MCF 10A (cell line): Measurements from ENCODE around the gene C19orf33. TPM values are rescaled to one million over a fixed set of nuclear protein-coding genes. Genes with fewer than 3 reads are reported as not detected.
A peak's percentile ranks its signal among the peaks of the same experiment; 100 is the strongest.

ENCODE experiments used
- BruUV-seq: library from RNA; stranded (reverse); fragments of 400-500 nt; replicated peaks from 2 replicates; lab custom pipeline; 2021; lab: Mats Ljungman, UMichigan
- CTCF ChIA-PET: fragments of 300-600 bp; sonication (Branson Sonifier 250); formaldehyde crosslinking; extraction: SDS; loops from one replicate; lab custom pipeline; 2021; ENCODE audit warnings: antibody characterized with exemption, inconsistent platforms; lab: Yijun Ruan, JAX
- POLR2A ChIA-PET: fragments of 300-600, 350-650 bp; sonication (Branson Sonifier 250); formaldehyde crosslinking; extraction: SDS; loops from one replicate; lab custom pipeline; 2020; ENCODE audit warnings: antibody characterized with exemption, inconsistent platforms; lab: Yijun Ruan, JAX
- DNase-seq: peaks from one replicate; pipeline ENCODE4 v3.0.0-alpha.2; 2018; ENCODE audit not compliant: unreplicated experiment
- H3K27ac Mint-ChIP-seq: one replicate; pipeline ENCODE4 v1.8.0; 2022; ENCODE audit warnings: mild to moderate bottlenecking, low read depth, mixed read lengths; ENCODE audit not compliant: unreplicated experiment
- H3K27me3 Mint-ChIP-seq: one replicate; pipeline ENCODE4 v1.8.0; 2022; ENCODE audit warnings: mixed read lengths; ENCODE audit not compliant: insufficient read depth, unreplicated experiment
- H3K36me3 Mint-ChIP-seq: one replicate; pipeline ENCODE4 v1.8.0; 2022; ENCODE audit warnings: mild to moderate bottlenecking, moderate library complexity, mixed read lengths; ENCODE audit not compliant: insufficient read depth, unreplicated experiment
- H3K4me1 Mint-ChIP-seq: one replicate; pipeline ENCODE4 v1.8.0; 2022; ENCODE audit warnings: mixed read lengths; ENCODE audit not compliant: insufficient read depth, unreplicated experiment
- H3K4me3 Mint-ChIP-seq: one replicate; pipeline ENCODE4 v1.8.0; 2022; ENCODE audit warnings: mild to moderate bottlenecking, moderate library complexity, mixed read lengths; ENCODE audit not compliant: unreplicated experiment
- H3K9me3 Mint-ChIP-seq: one replicate; pipeline ENCODE4 v1.8.0; 2022; ENCODE audit warnings: mixed read lengths; ENCODE audit not compliant: unreplicated experiment
- intact Hi-C: fragments of 100-400 bp; cut with micrococcal nuclease; formaldehyde crosslinking; loops from 2 replicates; pipeline ENCODE4 v1.14.1; 2022
- total RNA-seq: library from RNA; stranded (reverse); gene quantifications from 2 replicates; pipeline ENCODE4 v1.2.3, GENCODE V29; 2022
- TF ChIP-seq, protein P1 (sequence below): fragments of 200-600 bp; IDR thresholded peaks from one replicate; pipeline ENCODE4 v1.8.0; 2022; ENCODE audit warnings: antibody characterized with exemption, mild to moderate bottlenecking; ENCODE audit not compliant: unreplicated experiment

Gene C19orf33
- total RNA-seq, 1 experiment from 2014 or later: 343 TPM

DNA sequence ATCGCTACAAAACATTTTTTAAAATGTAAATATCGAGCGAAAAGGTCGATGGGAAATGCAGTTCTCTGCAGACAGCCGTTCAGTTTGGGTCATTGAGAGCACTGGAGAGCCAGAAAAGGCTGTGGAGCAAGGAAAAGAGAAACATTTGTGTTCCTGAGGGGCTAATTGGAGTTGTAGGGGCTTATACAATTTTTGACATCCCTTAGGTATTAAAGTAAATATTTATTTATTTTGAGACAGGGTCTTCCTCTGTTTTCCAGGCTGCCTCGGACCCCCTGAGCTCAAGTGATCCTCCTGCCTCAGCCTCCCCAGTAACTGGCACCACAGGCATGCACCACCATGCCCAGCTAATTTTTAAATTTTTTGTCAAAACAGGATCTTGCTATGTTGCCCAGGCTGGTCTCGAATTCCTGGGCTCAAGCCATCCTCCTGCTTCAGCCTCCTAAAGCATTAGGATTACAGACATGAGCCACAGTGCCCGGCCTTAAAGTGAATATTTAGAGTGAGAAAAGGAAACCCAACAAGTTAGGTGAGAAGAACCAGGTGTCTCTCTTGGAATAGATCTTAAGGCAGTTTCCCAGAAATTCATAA lies 12.5 kb downstream of the C19orf33 start:
- H3K4me3 Mint-ChIP-seq: peak overlapping the region; percentile 82
- intact Hi-C loops: no loop called here
- peaks cover 21% of the 10 kb centered on the region for H3K4me1 Mint-ChIP-seq
- H3K27ac Mint-ChIP-seq: peak overlapping the region; percentile 88
- BruUV-seq: no TSS peak
- DNase-seq: no peak
- H3K9me3 Mint-ChIP-seq: no peaks in the 10 kb centered on the region
- H3K27me3 Mint-ChIP-seq: no peaks in the 10 kb centered on the region
- ChIA-PET CTCF (interaction anchor here (0.5 kb wide), 1 partner anchor 132 kb away, joined by 3 read pairs; no protein-coding TSS in a partner anchor), POLR2A (interaction anchor here (0.9 kb wide), 1 partner anchor 12 kb away, joined by 4 read pairs; the partner anchor contains the start of gene C19orf33)
- TF ChIP-seq, protein P1, sequence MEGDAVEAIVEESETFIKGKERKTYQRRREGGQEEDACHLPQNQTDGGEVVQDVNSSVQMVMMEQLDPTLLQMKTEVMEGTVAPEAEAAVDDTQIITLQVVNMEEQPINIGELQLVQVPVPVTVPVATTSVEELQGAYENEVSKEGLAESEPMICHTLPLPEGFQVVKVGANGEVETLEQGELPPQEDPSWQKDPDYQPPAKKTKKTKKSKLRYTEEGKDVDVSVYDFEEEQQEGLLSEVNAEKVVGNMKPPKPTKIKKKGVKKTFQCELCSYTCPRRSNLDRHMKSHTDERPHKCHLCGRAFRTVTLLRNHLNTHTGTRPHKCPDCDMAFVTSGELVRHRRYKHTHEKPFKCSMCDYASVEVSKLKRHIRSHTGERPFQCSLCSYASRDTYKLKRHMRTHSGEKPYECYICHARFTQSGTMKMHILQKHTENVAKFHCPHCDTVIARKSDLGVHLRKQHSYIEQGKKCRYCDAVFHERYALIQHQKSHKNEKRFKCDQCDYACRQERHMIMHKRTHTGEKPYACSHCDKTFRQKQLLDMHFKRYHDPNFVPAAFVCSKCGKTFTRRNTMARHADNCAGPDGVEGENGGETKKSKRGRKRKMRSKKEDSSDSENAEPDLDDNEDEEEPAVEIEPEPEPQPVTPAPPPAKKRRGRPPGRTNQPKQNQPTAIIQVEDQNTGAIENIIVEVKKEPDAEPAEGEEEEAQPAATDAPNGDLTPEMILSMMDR: no peak
- H3K36me3 Mint-ChIP-seq: peaks cover 5% of the 10 kb centered on the region

DNA sequence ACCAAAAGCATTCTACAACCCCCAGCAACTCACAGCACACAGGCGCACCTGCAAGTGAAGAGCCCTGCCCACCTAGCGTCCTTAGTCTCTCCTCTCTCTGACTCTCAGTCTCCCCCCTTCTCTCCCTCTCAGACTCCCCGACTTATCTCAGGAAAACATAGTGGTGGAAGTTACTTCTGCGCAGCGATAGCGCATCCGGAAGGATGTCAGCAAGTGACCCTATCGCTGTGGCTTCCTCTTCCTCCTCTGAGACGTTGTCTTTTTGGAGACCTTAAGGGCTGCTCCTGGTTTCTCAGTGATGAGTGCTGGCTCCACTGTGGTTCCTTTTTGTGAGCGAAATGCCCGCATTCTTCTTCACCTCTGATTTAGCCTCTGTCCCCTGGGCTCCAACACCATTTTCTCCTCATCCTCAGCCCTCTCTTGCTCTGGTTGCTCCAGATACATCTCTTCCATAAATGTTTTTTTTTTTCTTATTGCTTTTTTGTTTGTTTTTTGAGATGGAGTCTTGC lies 13.1 kb downstream of the C19orf33 start:
- Mint-ChIP-seq H3K4me3 (peak overlapping the region; percentile 60), H3K27ac (no peak overlapping the region), H3K36me3 (peaks cover 5% of the 10 kb centered on the region), H3K27me3 (no peaks in the 10 kb centered on the region), H3K9me3 (no peaks in the 10 kb centered on the region), H3K4me1 (peaks cover 27% of the 10 kb centered on the region)
- CTCF ChIA-PET: interaction anchor here (0.5 kb wide), 1 partner anchor 132 kb away, joined by 3 read pairs; no protein-coding TSS in a partner anchor
- POLR2A ChIA-PET: interaction anchor here (0.9 to 4.6 kb wide), 2 partner anchors 13 kb away, joined by 4 to 49 read pairs; partner anchors contain the start of gene C19orf33
- intact Hi-C loops: no loop called here
- no peak for DNase-seq
- no TSS peak for BruUV-seq
- TF ChIP-seq, protein P1: no peak

DNA sequence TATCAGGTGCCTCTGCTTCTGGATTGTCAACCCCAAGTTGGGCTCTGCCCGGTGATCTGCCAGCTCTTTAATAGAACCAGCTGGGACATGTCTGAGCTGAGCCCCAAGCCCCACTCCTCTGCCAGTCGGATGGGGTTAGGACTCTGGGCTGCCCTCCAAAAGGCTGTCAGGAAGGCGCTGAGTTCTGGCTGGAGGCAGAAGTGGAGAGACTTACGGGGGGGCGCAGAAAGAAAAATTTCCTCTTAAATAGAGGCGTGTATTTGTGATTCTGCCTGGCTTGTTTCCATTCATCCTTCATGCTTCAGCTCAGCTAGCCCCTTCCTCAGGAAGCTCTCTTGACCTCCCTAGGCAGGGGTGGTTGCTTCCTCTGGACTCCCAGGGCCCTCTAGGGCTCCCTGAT lies 14.6 kb downstream of the C19orf33 start:
- TF ChIP-seq, protein P1: no peak
- intact Hi-C loops: no loop called here
- CTCF ChIA-PET: interaction anchor here (0.6 to 1.6 kb wide), 15 partner anchors 14 to 1672 kb away, joined by 3 to 7 read pairs (median 3); partner anchors contain the start of genes C19orf33 and CATSPERG
- peak; percentile 65 for DNase-seq
- BruUV-seq: no TSS peak
- Mint-ChIP-seq H3K36me3 (peaks cover 5% of the 10 kb centered on the region), H3K4me1 (peaks cover 29% of the 10 kb centered on the region), H3K4me3 (peak overlapping the region; percentile 66), H3K27me3 (no peaks in the 10 kb centered on the region), H3K27ac (peak overlapping the region; percentile 59), H3K9me3 (no peaks in the 10 kb centered on the region)
- POLR2A ChIA-PET: interaction anchor here (0.6 to 5.6 kb wide), 11 partner anchors 8 to 533 kb away, joined by 3 to 49 read pairs (median 4); partner anchors contain the start of genes C19orf33, CATSPERG, PSMD8 and SPINT2
